ENCODE results near the gene KIF3A.
"Not testable (repeated sequence)": the region's sequence is repeated elsewhere in the genome, so short reads cannot be mapped to it uniquely, and the experiment has no call there.

KIF3A gene

DNA sequence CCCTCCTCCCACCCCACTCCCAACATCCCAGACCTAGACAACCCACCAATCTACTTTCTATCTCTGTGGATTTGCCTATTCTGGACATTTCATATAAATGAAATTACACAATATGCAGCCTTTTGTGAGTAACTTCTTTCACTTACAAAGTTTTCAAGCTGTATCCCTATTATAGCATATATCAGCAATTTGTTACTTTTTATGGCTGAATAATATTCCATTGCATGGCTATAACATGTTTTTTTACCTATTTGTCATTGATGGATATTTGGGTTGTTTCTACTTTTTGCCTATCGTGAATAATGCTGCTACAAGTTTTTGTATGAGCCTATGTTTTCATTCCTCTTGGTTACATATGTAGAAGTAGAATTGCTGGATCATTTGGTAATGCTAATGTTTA lies 1.9 kb upstream of the KIF3A start:
- H3K9ac ChIP-seq (ENCODE audit: low read depth, low read length) = no peak overlapping the region
- no peaks in the 10 kb centered on the region for H3K9me3 ChIP-seq (ENCODE audit: control insufficient read depth, insufficient read depth, low read length)
- H3K4me1 ChIP-seq (ENCODE audit: insufficient read depth, low read length) = no peaks in the 10 kb centered on the region
- H3K36me3 ChIP-seq (ENCODE audit: insufficient read depth, low read length) = no peaks in the 10 kb centered on the region

DNA sequence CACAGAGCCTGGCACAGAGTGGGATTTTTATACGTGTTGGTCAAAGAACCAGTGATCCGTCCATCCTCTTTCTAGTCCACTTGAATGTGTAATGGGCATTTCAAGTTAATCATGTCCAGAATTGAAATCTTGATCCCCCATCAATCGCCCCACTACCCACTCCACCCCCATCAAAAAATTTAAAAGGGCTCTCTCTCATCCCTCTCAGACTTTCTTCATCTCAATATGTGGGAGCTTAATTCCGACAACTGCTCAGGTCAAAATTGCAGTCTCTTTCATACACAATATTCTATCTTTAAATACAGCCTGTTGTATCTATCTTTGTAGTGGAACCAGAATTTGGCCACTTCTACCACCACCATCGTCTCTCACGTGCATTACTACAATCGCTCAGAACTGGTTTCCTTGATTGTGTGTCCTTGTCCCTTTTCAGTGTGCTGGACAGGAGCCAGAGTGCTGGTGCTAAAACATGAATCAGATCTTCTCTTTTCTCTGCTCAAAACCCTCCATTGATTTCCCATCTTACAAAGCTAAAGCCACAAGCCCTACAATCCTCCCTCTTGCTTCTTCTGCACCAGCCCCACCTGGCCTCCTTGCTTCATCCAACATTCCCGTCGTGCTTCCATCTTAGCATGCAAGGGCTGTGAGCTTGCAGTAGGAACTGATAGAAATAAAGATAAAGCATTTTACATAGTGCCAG lies 786 bp upstream of the KIF3A start:
- Histone ChIP-seq H3K9ac (ENCODE audit: low read depth, low read length) (peak overlapping the region; percentile 89; the same call in 1 of the 2 replicates), H3K36me3 (ENCODE audit: insufficient read depth, low read length) (no peaks in the 10 kb centered on the region), H3K4me1 (ENCODE audit: insufficient read depth, low read length) (no peaks in the 10 kb centered on the region), H3K9me3 (ENCODE audit: control insufficient read depth, insufficient read depth, low read length) (no peaks in the 10 kb centered on the region)

DNA sequence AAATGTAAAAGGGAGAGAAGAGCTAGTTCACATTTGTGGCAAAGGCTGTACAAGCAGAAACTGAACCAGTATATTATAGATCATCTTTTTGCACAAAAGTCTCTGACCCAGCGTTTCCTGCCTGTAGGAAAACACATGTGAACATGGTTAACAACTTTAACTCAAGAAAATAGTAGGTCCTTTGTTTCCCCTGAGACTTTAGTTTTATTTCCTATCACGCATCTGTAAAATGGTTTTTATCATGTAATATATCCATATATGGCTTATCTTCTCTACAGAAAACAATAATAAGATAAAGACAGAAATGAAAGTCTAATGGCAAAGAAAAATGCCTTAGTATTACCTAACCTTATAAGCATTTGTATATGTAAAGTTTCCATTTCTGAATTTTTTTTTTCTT lies 2.7 kb downstream of the KIF3A start:
- no peaks in the 10 kb centered on the region for H3K36me3 ChIP-seq (ENCODE audit: insufficient read depth, low read length)

DNA sequence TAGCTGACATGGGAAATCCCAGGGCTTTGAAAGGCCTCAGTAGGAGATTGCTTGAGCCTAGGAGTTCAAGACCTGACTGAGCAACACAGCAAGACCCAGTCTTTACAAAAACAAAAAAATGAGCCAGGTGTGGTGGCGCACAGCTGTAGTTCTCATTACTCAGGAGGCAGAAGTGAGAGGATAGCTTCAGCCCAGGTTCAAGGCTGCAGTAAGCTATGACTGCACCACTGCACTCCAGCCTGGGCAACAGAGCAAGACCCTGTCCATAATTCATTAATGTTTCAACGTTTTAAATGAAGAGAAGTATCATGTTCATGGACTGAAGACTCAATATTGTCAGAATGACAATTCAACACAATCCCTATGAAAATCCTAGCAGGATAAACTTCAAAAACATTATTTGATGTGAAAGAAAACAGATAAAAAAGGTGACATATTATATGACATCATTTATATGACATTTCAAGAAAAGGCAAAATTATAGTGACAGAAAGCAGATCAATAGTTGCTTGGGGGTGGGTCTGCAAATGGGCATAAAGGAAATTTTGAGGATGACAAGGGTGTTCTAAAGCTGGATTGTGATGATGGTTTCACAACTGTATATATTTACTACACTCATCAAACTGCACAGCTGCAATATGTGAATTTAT lies 3.7 kb downstream of the KIF3A start:
- no peaks in the 10 kb centered on the region for H3K4me1 ChIP-seq (ENCODE audit: insufficient read depth, low read length)

More for the DNA sequence above, 2.7 kb downstream of the KIF3A start:
- Histone ChIP-seq H3K9me3 (ENCODE audit: control insufficient read depth, insufficient read depth, low read length) (no peaks in the 10 kb centered on the region), H3K4me1 (ENCODE audit: insufficient read depth, low read length) (no peaks in the 10 kb centered on the region), H3K9ac (ENCODE audit: low read depth, low read length) (no peak overlapping the region)

DNA sequence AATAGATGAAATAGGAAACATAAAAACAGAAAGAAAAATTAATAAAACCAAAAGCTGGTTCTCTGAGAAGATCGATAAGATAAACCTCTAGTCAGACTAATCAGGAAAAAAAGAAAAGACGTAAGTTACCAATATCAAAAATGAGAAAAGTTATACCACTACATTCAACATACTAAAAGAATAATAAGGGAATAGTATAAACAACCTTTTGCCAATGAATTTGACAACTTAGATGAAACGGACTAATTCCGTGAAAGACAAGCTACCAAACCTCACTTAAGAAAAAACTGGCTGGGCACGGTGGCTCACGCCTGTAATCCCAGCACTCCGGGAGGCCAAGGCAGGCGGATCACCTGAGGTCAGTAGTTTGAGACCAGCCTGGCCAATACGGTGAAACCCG lies 7.5 kb downstream of the KIF3A start:
- H3K4me1 ChIP-seq (ENCODE audit: insufficient read depth, low read length) = no peaks in the 10 kb centered on the region
- H3K9me3 ChIP-seq (ENCODE audit: control insufficient read depth, insufficient read depth, low read length) = no peaks in the 10 kb centered on the region
- no peaks in the 10 kb centered on the region for H3K36me3 ChIP-seq (ENCODE audit: insufficient read depth, low read length)
- no peak overlapping the region for H3K9ac ChIP-seq (ENCODE audit: low read depth, low read length)

More for the DNA sequence above, 3.7 kb downstream of the KIF3A start:
- H3K36me3 ChIP-seq (ENCODE audit: insufficient read depth, low read length) = no peaks in the 10 kb centered on the region
- no peak overlapping the region for H3K9ac ChIP-seq (ENCODE audit: low read depth, low read length)
- H3K9me3 ChIP-seq (ENCODE audit: control insufficient read depth, insufficient read depth, low read length) = no peaks in the 10 kb centered on the region

DNA sequence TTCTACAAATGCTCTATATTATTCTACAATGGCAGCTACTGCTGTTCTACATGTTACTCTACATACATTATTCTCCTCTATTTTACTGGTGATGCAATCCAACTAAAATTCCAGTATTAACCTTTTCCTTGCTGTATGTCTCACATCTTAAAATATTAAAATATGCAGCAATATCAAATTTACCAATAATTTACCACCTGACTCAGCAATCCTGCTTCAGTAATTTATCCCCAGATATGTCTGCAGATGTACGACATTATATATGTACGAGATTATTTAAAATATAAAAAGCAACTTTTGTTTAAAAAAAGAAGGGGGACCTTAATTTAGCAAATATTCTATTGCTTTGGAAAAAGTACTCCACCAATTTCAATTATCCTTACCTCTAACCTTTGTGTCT lies 11.6 kb downstream of the KIF3A start:
- no peaks in the 10 kb centered on the region for H3K36me3 ChIP-seq (ENCODE audit: insufficient read depth, low read length)
- no peaks in the 10 kb centered on the region for H3K4me1 ChIP-seq (ENCODE audit: insufficient read depth, low read length)
- no peaks in the 10 kb centered on the region for H3K9me3 ChIP-seq (ENCODE audit: control insufficient read depth, insufficient read depth, low read length)
- no peak overlapping the region for H3K9ac ChIP-seq (ENCODE audit: low read depth, low read length)

DNA sequence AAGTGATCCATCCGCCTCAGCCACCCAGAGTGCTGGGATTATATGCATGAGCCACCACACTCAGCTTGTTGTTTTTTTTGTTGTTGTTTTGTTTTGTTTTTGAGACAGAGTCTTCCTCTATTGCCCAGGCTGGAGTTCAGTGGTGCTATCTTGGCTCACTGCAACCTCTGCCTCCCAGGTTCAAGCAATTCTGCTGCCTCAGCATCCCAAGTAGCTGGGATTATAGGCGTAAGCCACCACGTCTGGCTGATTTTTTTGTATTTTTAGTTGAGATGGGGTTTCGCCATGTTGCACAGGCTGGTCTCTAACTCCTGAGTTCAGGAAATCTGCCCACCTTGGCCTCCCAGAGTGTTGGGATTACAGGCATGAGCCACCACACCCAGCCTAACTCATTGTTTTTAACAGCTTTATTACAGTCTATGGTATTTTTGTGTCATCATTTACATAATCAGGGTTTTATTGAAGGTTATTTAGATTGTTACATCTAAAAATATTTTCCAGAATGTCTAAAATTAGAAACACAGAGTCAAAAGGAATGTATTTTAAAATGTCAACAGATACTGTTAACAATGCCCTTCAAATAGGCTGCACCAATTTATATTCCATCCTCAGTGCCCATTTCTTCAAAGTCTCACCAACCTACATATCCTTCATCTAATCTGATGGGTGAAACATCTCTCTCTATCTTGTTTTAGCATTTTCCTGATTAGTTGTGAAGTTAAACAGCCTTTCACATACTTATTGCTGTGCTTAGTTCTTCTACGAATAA lies 18.6 kb downstream of the KIF3A start:
- H3K36me3 ChIP-seq (ENCODE audit: insufficient read depth, low read length) = no peaks in the 10 kb centered on the region
- no peak overlapping the region for H3K9ac ChIP-seq (ENCODE audit: low read depth, low read length)
- no peaks in the 10 kb centered on the region for H3K9me3 ChIP-seq (ENCODE audit: control insufficient read depth, insufficient read depth, low read length)
- H3K4me1 ChIP-seq (ENCODE audit: insufficient read depth, low read length) = no peaks in the 10 kb centered on the region

DNA sequence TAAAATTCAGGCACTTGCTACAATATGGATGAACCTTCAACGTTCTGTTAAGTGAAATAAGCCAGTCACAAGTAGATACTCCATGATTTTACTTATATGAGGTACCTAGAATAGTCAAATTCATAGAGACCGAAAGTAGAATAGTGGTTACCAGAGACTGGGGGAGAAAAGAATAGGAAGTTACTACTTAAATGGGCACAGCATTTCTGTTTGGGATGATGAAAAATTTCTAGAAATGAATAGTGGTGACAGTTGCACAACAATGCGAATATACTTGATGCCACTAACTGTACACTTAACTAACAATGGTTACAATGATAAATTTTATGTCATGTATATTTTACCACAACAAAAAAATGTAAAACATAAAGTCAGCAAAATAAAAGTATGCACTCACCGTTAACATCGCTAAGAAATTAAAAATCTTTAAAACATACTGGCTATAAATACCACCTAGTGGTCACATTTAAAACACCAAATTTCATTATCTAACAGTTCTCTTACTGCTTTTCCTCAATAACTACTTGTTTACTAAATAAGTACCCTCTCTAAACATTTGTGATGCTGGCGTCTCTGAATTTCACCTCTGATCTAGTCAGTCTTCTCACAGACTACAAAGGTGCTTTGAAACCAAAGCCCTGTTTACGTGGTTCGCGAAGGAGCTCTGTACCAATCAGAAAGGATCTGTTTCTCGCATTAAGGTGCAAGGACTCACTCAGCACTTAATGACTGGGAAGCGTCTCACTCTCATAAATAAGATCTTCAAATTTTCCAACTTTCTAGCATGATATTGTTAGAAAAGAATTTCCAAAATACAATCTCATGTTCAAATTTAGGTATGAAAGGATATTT lies 22.7 kb downstream of the KIF3A start:
- Histone ChIP-seq H3K9ac (ENCODE audit: low read depth, low read length) (no peak overlapping the region), H3K9me3 (ENCODE audit: control insufficient read depth, insufficient read depth, low read length) (no peaks in the 10 kb centered on the region), H3K4me1 (ENCODE audit: insufficient read depth, low read length) (no peaks in the 10 kb centered on the region)

DNA sequence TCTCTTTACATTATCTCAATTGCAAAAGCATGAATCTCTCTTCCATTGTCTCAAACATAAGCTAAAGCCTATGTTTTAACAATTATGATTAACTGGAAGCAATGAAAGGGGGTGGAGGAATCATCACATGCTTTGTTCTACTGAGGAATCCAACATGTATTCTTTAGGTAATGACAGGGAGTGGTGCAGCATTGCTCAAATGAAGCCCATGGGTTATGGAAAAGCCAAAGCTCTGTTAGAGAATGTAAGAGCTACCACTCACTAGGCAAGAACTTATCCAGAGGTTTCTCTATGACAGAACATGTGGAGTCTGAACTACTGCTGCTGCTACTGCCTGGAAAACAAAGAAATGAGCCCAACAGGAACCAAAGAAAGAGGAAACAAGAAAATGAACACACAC lies 28.7 kb downstream of the KIF3A start:
- Histone ChIP-seq H3K9me3 (ENCODE audit: control insufficient read depth, insufficient read depth, low read length) (no peaks in the 10 kb centered on the region), H3K4me1 (ENCODE audit: insufficient read depth, low read length) (no peaks in the 10 kb centered on the region), H3K9ac (ENCODE audit: low read depth, low read length) (no peak overlapping the region), H3K36me3 (ENCODE audit: insufficient read depth, low read length) (no peaks in the 10 kb centered on the region)

More for the DNA sequence above, 22.7 kb downstream of the KIF3A start:
- no peaks in the 10 kb centered on the region for H3K36me3 ChIP-seq (ENCODE audit: insufficient read depth, low read length)

DNA sequence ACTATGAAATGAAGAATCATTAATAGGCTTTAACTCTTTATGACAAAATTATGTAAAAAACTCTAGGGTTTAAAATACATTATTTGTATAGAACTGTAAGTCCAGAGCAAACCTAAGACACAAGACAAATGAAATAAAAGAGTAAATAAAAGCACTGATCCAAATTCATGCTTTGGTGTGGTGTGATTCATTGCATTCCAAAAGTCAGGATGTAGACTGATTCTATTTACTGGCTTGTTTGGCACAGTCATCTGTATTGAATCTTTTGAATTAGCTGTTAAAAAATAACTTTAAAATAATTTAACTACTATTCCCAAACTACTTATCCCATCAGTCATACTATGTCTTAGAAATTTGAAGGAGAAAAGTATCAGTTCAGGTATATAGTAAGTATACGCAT lies 32.5 kb downstream of the KIF3A start:
- H3K4me1 ChIP-seq (ENCODE audit: insufficient read depth, low read length) = no peaks in the 10 kb centered on the region
- no peak overlapping the region for H3K9ac ChIP-seq (ENCODE audit: low read depth, low read length)
- H3K36me3 ChIP-seq (ENCODE audit: insufficient read depth, low read length) = no peaks in the 10 kb centered on the region
- H3K9me3 ChIP-seq (ENCODE audit: control insufficient read depth, insufficient read depth, low read length) = no peaks in the 10 kb centered on the region

DNA sequence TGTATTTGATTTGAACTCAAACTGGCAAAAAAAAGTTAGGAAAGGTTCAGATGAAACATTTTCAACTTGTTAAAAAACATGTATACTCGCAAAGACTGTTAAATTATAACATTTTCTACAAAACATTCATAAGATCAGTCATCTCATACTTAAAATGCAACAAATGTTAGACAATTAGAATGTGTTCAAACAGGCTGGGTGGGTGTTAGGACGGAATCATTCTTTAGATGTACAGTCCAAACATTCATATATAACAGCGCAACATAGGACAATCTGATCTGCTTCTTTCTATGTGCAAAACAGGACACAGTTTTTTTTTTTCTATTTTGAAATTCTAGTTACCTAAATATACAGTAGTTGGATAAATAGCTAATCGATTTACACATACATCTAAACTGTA lies 41.4 kb downstream of the KIF3A start:
- Histone ChIP-seq H3K4me1 (ENCODE audit: insufficient read depth, low read length) (no peaks in the 10 kb centered on the region), H3K36me3 (ENCODE audit: insufficient read depth, low read length) (no peaks in the 10 kb centered on the region), H3K9ac (ENCODE audit: low read depth, low read length) (no peak overlapping the region), H3K9me3 (ENCODE audit: control insufficient read depth, insufficient read depth, low read length) (no peaks in the 10 kb centered on the region)

DNA sequence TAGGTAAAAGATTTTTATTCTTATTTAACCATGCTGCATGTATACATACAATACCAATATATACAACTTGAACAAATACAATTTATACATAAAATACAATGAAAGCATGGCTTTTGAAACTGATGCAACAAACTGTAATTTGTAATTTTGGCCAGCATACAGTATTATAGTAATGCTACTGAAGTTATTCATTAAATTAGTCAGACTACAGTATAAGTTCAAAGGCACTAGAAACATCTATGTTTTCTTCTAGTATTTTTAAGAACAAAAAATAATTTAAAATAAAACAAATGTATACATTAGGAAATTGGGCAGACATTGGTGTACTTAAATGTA lies 44.7 kb downstream of the KIF3A start:
- no peaks in the 10 kb centered on the region for H3K9me3 ChIP-seq (ENCODE audit: control insufficient read depth, insufficient read depth, low read length)
- H3K9ac ChIP-seq (ENCODE audit: low read depth, low read length) = no peak overlapping the region
- no peaks in the 10 kb centered on the region for H3K4me1 ChIP-seq (ENCODE audit: insufficient read depth, low read length)
- H3K36me3 ChIP-seq (ENCODE audit: insufficient read depth, low read length) = no peaks in the 10 kb centered on the region

DNA sequence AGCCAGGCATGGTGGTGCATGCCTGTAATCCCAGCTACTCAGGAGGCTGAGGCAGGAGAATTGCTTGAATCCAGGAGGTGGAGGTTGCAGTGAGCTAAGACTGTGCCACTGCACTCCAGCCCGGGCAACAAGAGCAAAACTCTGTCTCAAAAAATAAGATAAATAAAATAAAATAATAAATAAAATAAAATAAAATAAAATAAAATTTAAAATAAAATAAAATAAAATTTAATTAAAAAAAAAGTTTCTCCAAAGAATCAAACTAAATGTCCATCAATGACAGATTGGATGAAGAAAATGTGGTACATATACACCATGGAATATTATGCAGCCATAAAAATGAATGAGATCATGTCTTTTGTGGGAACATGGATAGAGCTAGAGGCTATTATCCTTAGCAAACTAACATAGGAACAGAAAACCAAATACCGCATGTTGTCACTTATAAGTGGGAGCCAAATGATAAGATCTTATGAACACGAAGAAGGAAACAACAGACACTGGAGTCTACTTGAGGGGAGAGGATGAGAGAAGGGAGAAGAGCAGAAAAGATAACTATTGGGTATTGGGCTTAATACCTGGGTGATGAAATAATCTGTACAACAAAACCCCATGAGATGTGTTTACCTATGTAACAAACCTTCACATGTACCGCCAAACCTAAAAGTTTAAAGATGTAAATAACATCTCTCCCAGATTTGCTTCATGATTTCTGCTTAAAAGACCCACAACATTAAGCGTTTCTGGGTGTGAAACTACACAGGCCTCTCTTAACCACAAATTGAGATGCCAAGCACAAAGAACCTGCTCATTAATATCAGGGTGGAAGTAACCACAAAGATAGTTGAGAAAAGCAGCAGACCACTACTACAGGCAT lies 45.4 kb downstream of the KIF3A start:
- not testable (repeated sequence) for H3K9me3 ChIP-seq (ENCODE audit: control insufficient read depth, insufficient read depth, low read length)

More for the DNA sequence above, 45.4 kb downstream of the KIF3A start:
- not testable (repeated sequence) for H3K4me1 ChIP-seq (ENCODE audit: insufficient read depth, low read length); H3K36me3 ChIP-seq (ENCODE audit: insufficient read depth, low read length); H3K9ac ChIP-seq (ENCODE audit: low read depth, low read length)
